ENCODE results near the gene LAMC1.
"Not testable (repeated sequence)": the region's sequence is repeated elsewhere in the genome, so short reads cannot be mapped to it uniquely, and the experiment has no call there.

LAMC1 gene

DNA sequence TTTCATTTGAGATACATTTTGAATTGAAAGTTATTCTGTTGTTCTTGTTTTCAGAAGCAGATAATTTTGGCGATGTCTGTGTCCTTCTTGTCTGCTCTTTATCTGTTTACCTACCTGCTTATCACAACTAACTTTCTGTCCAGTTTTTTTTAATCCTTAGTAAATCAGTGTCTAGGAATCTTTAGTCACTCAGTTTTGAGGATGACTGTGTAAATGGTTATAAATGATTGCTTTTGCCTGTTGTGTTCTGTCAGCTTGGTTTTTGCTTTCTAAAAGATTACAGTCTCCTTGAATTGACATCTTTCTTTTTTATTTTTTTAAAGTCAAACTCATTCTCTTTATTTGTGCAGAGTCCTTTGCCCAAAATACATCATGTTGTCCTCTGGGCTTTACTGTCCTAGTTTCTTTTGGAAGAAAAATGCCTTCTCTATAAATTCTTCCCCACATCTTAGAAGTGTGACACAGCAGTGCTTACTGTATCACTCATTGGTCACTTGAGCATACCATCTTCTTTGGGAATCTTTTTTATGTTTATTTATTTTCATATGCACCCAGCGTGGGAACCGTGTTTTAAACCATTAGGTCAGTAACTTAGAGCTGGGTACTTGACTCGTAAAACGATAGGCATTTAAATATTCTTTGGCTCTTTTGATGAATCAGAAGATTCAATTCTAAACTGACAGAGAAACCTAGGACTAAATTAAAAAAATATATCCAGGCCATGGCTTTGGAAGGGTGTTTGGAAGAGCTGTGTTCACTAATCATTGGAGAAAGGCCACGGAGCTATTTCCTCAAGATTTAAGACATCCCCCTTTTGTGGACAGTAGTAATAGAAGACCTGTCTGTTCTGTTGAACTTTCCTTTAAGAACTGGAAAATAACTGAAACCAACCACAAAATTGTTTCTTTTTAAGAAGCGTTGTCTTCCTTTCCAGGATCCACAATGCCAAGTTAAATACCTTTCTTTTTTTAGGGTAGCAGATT lies 20.9 kb downstream of the LAMC1 start:
- no peak for DNase-seq

DNA sequence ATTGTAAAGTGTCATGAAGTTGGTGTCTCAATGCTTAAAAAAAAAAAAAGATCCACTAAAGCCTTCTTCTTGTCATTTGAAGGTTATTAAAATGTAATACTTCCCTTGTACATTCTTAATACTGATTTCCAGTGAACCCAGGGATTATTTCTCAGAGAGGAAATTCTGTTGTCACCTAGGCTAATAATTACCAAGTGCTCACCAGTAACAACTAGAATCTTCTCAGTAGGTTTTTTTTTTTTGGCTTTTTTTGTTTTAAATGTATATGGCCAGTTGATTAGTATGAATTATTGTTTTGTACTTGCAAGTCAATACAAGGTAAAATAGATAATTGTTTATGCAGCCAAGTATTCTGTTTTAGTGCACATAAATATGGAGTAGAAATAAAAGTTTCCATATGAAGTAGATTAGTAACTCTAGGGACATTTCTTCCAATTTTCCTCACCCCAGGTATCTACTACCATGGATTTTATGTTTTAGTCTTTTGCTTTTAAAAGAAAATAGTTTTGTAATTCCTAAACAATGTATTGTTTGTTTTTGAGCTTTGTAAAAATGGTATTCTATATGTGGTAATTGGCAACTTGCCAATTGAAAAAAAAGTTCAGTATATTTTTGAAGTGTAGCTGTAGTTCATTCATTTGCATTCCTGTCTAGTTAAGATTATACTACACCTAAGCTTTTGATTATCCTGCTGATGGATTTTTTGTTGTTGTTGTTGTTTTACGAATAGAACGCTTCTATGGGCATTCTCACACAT lies 21.9 kb downstream of the LAMC1 start:
- DNase-seq, result no peak

DNA sequence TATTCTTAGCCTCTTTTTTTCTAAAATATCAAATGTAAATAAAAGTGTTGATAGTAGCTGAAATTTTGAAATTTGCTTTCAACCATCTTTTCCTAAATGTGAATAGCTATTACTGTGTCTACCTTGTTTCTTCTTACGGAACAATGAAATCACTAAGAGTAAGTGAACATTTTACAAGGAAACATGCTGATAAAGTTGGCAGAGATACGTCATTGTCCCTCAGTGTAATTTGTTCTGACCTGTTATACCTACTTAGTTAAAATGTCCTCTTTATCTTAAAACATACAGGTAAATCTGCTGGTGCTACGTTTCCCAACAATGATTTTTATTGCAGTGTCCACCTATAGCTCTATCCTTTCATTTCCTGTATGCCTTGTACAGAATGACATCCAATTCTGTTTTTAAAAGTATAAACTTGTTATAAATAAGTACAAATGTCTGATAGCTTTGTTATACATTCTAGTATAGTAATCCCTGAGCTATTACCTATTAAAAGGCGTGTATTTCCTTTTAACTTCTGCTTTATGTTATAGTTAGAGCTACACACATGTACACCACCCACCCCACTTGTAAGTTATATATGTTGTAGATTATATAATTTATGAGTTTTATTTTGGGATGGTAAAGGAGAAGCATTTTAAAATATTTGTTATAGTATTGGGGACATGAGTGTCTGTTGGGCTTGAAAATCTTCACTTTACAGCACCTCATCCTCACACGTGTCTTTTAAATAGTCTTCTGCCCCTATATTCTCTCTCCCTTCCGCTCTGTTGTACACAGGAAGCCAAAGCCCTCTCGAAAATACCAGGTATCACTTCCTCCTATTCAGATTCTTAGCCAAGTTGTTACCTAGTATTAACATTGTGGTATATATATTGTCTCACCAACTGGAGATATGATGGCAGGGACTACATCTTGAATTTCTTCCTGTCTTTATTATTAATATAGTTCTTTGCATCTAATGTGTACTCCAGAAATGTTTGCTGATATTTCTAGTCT lies 25.2 kb downstream of the LAMC1 start:
- DNase-seq, result no peak

DNA sequence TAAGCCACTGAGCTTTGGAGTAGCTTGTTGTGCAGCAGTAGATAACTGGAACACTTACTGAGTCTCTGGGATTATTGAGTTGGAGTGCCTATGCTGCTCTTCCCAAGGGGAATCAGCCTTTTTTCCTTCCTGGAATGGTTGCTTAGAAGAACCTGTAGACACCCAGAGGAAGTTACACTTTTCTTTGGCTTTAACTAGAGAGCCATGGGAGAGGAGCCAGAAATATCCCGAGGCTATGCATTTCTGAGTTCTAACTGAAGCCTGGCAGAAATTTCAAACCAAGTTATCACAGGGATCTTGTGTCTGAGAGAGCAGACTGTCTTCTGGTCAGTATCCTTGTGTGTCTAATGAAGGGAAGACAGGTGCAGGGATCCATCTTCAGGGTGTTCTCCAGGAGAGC lies 28.3 kb downstream of the LAMC1 start:
- DNase-seq, result no peak

DNA sequence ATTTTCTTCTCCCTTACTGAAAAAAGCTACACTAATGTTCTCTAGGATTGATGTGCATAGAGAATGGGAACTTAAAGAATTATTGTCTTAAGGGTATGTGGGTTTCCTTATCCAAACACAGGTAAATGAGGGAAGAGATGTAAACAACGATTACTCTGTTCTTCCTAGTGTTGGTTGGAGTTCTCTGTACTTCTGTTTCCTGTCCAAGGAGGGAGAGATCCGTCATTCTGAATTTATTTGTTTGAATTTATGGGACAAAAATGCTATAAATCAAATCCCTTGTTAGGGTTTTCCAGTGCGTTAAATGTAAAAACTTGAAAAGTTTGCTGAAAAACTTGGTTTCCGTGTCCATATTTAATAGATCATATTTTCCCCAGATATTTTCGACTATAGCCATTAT lies 29.6 kb downstream of the LAMC1 start:
- DNase-seq, result no peak

DNA sequence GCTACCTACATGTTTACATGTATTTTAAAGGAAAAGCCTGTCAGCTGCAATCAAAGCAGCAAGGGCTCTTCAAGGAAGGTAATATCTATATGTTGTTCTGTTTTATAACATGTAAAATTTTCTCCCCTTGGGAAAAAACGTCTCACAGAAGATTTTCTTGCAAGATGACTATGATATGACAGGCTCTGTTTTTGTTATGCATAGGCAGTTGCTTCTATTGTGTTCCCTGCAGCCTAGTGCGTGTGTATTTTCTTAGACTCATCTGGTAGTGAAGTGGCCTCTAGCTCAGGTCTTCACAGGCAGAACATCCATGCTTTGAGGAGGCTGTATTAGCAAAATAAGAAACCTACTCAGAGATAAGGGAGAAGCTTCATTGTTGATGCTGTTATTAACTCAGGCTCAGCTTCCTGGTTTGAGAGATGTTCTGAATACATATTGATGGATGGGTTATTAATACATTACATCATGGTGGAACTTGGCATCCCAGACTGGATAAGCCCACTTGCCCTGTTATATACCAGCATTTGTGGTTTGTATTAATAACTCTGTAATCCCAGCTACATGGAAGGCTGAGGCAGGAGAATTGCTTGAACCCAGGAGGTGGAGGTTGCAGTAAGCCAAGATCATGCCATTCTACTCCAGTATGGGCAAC lies 35.8 kb downstream of the LAMC1 start:
- no peak for DNase-seq

DNA sequence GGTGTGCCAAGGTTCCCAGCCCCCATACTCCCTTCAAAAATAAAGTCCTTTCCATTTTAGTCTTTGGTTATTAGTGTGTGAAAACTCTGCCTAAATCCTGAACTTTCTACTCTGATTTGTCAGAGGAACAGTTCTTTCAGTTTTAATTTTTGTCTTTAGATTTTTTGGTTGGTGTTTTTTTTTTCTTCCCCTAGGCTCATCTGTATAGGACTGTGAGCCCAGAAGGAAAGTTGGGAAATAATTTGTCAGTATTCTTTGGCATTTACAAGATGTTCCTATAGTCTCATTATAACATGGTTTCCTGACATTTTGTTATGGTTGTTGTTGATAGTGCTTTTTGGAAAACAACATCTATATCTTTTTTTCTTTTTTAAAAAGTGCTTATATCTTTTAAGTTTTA lies 38.0 kb downstream of the LAMC1 start:
- DNase-seq, result no peak

DNA sequence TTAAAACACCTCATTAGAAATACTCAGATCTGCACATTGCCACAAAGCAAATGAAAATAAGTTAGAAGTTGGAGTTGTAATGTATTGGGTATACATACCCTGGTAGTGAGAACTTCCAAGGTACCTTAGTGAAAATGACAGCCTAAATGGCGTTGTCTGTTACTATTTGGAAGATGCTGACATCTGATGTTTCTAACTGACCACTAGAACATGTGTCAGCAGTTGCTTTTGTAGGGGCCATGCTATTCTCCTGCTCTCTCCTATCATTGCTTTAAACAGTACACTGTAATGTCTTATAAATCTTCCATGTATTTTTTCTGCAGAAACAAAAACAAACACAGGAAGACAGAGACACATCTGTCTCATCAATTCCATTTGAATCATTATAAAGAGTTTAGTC lies 40.1 kb downstream of the LAMC1 start:
- DNase-seq, result no peak

DNA sequence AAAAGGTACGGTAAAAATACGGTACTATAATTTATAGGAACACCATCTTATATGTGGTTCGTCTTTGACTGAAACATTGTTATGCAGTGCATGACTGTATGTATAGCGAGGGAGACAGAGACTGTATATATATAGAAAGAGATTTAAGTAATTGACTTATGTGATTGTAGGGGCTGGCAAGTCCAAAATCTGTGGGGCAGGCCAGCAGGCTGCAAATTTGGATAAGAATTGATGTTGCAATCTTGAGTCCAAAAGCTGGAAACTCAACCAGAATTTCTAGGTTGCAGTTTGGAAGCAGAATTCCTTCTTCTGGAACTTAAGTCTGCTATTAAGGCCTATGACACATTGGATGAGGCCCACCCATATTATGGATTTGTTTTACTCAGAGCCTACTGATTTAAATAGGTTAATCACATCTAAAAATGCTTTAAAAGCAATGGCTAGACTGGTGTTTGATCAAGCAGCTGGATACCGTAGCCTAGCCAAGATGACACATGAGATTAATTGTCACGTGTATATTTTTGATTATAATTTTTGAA lies 42.0 kb downstream of the LAMC1 start:
- DNase-seq, result no peak

DNA sequence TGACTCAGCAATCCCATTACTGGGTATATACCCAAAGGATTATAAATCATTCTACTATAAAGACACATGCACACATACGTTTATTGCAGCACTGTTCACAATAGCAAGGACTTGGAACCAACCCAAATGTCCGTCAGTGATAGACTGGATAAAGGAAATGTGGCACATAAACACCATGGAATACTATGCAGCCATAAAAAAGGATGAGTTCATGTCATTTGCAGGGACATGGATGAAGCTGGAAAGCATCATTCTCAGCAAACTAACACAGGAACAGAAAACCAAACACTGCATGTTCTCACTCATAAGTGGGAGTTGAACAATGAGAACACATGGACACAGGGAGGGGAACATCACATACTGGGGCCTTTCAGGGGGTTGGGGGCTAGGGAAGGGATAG lies 43.2 kb downstream of the LAMC1 start:
- not testable (repeated sequence) for DNase-seq

DNA sequence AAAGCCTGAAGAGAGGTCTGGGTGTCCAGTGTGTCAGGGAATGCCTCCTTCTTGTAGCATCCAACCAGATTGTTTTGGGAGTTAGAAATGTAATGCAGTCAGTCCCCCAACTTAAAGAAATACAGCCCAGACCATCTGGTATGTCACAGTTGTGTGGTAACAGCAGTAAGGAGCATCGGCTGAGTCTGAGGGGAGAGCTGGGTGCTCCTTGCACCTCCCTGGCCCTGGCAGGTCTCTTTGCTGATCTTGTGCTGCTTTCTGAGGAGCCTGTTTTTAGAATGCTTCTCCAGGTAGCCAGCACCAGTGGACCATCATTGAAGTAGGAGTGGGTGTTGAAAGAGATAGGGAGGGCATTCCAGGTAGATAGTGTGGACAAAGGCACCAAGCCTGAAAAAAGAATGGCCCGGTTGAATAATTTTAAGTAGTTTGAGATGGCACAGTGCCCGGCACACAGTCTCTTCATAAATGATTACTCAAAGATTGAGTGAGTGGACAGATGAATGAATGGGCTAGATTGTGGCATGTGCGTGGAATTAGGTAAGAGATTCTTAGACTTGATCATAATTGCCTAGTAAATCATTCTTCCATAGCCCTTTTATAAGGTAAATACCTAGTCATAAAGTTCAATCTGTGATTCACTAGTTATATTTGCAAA lies 46.5 kb downstream of the LAMC1 start:
- peak; percentile 38 for DNase-seq

DNA sequence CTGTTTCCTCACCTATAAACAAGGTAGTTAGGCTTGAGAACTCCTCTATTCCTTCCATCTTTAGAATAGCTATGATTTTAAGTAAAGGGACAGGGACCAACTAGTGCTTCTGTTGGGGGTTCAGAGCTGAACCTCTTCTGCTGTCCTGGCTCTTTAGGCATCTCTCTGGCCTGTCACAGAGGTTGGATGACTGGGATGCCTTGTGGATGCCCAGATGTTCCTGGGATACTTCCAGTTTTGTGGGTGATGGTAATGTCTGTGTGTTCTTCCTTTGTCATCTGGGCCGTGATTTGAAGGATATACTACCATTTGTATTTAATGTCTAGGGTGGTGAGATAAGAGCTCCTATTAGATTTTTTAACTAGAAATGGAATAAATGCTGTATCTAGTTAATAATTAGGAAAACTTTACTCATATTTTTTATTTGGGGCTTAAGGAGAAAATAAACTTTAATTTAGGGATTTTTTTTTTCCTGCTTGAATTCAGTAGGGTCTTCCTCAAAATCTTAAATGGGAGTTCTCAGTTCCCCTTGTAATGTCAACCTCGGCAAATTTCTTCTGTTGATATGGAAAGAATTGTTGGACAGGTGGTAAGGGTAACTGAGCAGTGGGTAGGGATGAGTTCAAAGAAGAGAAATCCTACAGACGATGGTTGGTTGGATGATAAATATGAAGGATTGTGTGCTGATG lies 47.2 kb downstream of the LAMC1 start:
- DNase-seq, result no peak

DNA sequence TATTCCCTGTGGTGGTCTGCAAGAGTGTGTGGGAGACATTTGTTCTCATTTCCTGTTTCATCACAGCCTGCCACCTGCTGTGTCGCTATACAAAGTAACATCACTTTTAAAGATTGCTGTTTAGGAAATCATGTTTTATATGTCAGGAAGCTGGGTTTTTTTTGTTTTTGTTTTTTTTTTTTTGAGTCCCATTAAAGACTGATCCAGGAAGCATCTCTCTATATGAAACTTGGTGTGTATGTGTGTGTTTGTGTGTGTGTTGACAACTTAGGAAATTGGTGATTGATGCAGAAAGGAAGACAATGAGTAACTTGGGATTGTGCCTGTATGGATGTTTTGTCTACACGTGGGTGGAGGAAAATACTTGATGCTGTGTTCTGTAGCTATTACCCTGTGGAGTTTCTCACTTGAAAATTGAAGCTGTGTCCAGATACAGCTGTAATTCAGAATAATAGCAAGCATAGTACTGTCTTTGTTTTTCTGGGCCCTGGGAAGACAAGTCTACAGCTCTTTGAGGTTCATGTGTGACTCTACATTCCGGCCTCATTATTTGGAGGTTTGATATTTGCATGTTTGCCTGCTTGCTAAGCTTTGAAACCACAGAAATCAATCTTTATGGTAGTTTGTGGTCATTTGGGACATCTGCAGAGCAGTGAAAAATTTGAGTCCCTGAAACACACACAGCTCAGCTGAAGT lies 47.9 kb downstream of the LAMC1 start:
- DNase-seq, result no peak

DNA sequence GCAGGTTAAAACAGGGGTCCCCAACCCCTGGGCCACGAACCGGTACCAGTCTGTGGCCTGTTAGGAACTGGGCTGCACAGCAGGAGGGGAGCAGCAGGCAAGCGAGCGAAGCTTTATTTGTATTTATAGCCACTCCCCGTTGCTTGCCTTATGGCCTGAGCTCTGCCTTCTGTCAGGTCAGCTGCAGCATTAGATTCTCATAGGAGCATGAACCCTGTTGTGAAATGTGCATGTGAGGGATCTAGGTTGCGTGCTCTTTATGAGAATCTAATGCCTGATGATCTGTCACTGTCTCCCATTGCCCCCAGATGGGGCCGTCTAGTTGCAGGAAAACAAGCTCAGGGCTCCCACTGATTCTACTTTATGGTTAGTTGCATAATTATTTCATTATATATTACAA lies 49.4 kb downstream of the LAMC1 start:
- not testable (repeated sequence) for DNase-seq

DNA sequence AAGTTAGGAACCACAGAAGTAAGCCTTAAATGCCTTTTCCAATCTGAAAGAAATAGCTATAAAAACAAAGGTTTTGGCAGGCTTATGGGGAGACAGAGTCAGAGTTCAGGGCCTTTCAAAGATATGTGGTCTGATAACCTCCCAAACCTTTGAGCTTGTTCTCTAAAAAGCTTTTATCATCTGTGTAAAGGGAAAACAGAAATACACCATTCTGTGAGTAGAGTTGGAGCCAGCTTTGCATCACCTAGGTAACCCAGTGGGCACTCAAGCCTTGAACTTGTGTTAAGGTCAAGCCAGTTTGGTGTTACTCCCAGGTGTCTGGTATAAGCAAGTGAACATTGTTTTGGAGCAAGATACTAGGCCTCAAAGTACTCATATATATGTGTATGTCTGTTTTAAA lies 50.1 kb downstream of the LAMC1 start:
- DNase-seq, result no peak

DNA sequence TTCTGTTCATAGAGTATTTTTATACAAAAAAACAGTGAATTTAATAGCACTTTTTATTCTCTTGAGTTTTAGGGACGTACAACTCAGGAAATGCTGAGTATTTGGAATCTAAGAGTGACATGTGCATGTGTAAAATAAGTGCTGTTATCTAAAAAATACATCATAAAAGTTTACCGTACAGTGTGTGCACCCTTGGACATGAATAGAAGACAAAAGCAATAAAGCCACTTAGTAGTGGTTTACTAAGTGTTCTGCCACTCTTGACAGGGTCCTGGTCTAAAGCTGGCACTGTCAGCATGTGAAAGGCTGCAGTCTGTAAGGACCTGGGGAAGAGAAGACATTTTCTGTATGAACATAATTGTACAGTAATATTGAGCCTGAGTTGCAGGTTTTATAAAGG lies 51.0 kb downstream of the LAMC1 start:
- DNase-seq, result no peak

DNA sequence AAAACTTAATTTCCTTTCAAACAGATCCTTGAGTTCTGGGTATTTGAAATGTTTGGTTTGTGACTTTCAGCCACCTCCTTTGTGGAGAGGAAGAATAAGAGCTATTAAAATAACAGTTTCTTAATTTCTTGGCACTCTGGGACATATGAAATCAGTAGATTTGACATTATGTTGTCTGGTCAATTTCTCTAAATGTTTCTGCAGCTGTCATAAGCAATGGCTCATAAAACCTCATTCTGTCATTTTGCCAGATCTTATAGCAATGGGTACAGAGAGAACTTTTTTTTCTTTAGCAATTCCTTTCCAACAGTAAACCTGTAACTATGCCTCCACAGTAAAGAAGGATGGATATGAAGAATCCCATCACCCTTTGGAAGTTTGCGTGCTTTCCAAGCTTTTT lies 52.6 kb downstream of the LAMC1 start:
- DNase-seq, result peak; percentile 53

DNA sequence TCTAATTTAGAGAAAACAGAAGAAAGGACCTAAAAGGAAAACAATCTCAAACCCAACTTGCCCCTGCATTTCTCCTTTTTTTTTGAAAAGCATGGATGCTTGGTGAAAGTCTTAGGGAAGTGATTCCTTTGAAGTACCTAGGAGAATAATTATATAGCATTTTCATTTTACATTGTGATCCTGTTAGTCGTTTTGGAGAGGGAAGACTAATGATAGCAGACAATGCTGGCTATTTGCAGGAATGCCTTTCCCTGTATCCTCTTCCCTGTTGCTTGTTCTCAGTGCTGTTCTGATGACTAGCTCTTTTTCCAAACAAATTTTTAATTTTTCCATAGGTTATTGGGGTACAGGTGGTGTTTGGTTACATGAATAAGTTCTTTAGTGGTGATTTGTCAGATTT lies 53.9 kb downstream of the LAMC1 start:
- DNase-seq, result peak; percentile 38

DNA sequence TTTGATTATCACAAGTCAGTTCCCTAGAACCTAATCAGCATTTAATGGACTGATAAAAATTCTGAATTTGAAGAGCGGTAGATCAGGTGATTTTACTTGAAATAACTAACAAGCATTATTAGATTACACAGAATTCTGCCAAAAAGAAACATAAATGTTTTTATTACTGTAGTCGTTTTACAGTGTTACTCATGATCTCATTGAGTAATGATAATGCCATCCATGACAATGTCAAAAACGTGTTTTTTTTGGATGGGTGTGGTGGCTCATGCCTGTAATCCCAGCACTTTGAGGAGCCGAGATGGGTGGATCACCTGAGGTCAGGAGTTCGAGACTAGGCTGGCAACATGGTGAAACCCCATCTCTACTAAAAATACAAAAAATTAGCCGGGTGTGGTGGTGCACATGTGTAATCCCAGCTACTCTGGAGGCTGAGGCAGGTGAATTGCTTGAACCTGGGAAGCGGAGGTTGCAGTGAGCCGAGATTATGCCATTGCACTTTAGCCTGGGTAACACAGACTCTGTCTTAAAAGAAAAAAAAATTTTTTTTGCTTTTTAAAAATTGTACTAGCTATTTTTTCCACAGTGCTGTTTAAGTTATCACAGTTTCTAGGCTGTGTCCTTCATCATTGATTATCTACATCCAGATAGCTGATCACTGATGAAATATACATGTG lies 56.6 kb downstream of the LAMC1 start:
- no peak for DNase-seq

DNA sequence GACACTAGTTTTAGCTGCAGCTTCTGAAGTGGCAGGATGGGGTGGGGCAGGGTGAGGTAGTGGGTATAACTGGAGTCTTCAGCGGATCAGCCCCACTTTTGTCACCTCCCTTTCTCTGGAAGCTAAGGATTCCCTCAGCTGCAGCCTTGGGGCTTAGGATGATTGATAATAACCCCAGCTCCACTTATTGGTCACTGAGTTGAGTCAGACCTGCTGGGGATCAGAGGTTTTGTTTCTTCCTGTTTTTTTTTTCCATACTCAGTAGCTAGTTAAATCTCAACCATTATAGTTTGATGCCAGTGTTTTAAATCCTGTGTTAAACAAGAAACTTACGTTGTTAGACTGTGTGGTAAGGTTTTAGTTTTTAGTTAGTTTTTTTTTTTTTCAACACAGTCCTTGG lies 57.2 kb downstream of the LAMC1 start:
- no peak for DNase-seq

Measured in DMS79 treated with DMSO at 0.1 percent for 48 hours (cell line).